Ishikawa (cell line): ENCODE measurements around the gene TNFSF12.

Source experiments
- CREB1 ChIP-seq: IDR thresholded peaks from 2 replicates; pipeline ENCODE4 v1.6.1; 2012; ENCODE audit warnings: low read depth
- MAX ChIP-seq: IDR thresholded peaks from 2 replicates; pipeline ENCODE4 v1.6.1; 2012
- NFIC ChIP-seq: IDR thresholded peaks from 2 replicates; pipeline ENCODE4 v1.6.1; 2012
- RAD21 ChIP-seq: IDR thresholded peaks from 2 replicates; pipeline ENCODE4 v1.6.1; 2012; ENCODE audit warnings: low read depth
- USF1 ChIP-seq: IDR thresholded peaks from 2 replicates; pipeline ENCODE4 v1.6.1; 2012
- YY1 ChIP-seq: IDR thresholded peaks from 2 replicates; pipeline ENCODE4 v1.6.1; 2012; ENCODE audit warnings: low read depth
- TF ChIP-seq, protein P1 (sequence below): IDR thresholded peaks from 2 replicates; pipeline ENCODE4 v1.6.1; 2012; ENCODE audit warnings: low read depth, mild to moderate bottlenecking

DNA sequence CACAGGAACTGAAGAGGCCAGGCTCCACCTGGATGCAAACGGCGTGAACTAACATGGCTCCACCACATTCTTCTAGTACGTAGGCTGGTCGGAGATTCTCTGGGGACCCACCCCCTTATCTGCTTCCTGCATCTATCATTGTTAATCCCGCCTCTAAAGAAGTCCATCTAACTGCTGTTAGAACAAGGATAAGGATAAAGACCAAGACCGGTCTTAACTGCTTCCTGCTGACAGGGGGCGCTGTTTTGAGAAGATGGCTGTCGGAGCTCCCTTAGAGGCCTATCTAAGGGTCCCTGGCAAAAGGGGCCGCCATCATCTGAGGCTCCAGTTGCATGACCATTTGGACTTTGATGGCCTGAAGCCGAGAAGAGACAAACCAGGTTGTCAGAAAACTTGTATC, 25.8 kb upstream of the TNFSF12 start:
- TF ChIP-seq CREB1: no peak
- TF ChIP-seq, protein P1, sequence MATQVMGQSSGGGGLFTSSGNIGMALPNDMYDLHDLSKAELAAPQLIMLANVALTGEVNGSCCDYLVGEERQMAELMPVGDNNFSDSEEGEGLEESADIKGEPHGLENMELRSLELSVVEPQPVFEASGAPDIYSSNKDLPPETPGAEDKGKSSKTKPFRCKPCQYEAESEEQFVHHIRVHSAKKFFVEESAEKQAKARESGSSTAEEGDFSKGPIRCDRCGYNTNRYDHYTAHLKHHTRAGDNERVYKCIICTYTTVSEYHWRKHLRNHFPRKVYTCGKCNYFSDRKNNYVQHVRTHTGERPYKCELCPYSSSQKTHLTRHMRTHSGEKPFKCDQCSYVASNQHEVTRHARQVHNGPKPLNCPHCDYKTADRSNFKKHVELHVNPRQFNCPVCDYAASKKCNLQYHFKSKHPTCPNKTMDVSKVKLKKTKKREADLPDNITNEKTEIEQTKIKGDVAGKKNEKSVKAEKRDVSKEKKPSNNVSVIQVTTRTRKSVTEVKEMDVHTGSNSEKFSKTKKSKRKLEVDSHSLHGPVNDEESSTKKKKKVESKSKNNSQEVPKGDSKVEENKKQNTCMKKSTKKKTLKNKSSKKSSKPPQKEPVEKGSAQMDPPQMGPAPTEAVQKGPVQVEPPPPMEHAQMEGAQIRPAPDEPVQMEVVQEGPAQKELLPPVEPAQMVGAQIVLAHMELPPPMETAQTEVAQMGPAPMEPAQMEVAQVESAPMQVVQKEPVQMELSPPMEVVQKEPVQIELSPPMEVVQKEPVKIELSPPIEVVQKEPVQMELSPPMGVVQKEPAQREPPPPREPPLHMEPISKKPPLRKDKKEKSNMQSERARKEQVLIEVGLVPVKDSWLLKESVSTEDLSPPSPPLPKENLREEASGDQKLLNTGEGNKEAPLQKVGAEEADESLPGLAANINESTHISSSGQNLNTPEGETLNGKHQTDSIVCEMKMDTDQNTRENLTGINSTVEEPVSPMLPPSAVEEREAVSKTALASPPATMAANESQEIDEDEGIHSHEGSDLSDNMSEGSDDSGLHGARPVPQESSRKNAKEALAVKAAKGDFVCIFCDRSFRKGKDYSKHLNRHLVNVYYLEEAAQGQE: no peak
- no peak for TF ChIP-seq USF1
- TF ChIP-seq MAX: no peak
- TF ChIP-seq NFIC: no peak
- TF ChIP-seq YY1: peak; percentile 56; the same call in 1 of the 2 replicates
- TF ChIP-seq RAD21: peak; percentile 29; the same call in 1 of the 2 replicates
